KOPT-K1 (cell line): ENCODE measurements around the gene TAB2.

Experiments
- H3K27ac ChIP-seq: fragments of 200-600 bp; sonication (generic); 2 replicates; pipeline ENCODE4 v1.5.1; 2016; ENCODE audit warnings: antibody characterized with exemption, mild to moderate bottlenecking, low read depth, low read length; ENCODE audit not compliant: poor library complexity, severe bottlenecking
- H3K36me3 ChIP-seq: fragments of 200-600 bp; sonication (generic); 2 replicates; pipeline ENCODE4 v1.5.1; 2017; ENCODE audit warnings: antibody characterized with exemption, mild to moderate bottlenecking, low read length, moderate library complexity; ENCODE audit not compliant: insufficient read depth
- H3K9me3 ChIP-seq: fragments of 200-600 bp; sonication (generic); 2 replicates; pipeline ENCODE4 v1.5.1; 2017; ENCODE audit warnings: antibody characterized with exemption, low read length, mild to moderate bottlenecking; ENCODE audit not compliant: insufficient read depth, poor library complexity, severe bottlenecking

Gene TAB2

GRCh38 chr6:149317644-149318571 lies at the start of gene TAB2:
TSS of gene TAB2 (plus strand) at chr6:149317712. CDS start at chr6:149369998, 52,286 bp downstream.
- Histone ChIP-seq H3K9me3 (no peaks in the 10 kb centered on the region), H3K36me3 (no peaks in the 10 kb centered on the region), H3K27ac (peak within 1 kb of the TSS; percentile 87)

DNA sequence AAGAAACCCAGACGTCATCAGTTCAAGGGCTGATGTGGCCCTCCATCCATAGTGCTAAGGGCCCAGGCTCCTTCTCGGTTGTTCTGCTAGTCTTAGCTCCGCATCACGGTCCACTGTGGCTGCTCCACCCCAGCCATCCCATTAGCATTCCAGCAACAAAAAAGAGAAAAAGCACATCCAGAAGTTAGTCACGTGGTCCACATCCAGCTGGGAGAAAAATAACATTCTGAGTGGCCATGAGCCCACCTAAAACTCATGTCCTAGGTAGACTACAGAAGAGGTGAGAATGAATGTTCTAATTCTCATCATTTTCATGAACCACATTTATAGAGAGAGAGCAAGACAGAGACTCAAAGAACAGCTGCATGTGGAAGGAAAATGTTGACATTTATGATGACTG lies 49.4 kb upstream of the TAB2 start:
- Histone ChIP-seq H3K27ac (no peak overlapping the region), H3K36me3 (no peaks in the 10 kb centered on the region), H3K9me3 (no peaks in the 10 kb centered on the region)

GRCh38 chr6:149268768-149269167 lies 48.7 kb upstream of the TAB2 start:
- H3K27ac ChIP-seq, result no peak overlapping the region
- H3K36me3 ChIP-seq, result no peaks in the 10 kb centered on the region
- no peaks in the 10 kb centered on the region for H3K9me3 ChIP-seq

GRCh38 chr6:149270616-149271015 lies 46.9 kb upstream of the TAB2 start:
- Histone ChIP-seq H3K27ac (no peak overlapping the region), H3K36me3 (no peaks in the 10 kb centered on the region)

DNA sequence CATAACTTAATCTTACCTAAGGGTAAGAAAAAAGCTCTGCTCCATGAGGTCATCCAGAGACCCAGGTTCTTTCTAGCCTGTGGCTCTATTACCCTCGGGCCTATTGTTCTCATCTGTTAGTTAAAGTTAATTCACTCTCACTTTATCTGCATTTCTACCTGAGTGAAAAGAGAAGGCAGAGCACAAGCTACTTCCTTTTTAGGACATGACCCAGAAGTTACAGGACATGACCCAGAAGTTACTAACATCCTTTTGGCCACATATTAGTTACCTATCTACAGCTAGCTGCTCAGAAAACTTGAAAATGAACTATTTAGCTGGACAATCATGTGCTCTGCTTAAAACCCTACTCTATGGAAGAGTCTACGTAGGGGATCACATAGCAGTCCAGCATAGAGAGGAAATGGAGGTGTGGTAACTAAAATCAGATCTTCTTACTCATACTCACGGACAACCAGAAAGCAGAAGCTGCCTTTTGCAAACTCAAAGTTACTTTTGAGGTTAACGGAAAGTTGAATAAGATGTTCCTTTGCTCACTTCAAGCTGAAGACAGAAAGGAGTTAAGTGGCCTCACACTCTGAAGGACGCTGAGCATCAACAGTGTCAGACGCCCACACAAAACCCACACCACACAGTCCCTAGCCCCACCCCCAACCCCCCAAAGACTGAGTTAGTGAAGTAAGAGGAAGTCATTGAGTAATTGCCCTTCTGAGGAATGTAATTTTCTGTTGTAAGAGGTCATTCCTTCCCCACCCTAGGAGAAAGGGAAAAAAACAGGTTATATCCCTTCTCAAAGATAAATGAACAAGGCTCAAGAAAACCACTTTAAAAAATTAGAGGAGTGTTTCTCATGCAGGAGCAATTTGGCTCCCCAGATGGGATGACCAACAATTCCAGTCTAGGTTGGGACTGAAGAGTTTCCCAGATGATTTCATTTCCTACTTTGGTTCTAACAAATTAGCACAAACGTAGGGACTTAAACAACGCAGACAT lies 45.9 kb upstream of the TAB2 start:
- H3K9me3 ChIP-seq, result no peaks in the 10 kb centered on the region
- H3K36me3 ChIP-seq, result no peaks in the 10 kb centered on the region
- H3K27ac ChIP-seq, result no peak overlapping the region

More at GRCh38 chr6:149270616-149271015, 46.9 kb upstream of the TAB2 start:
- no peaks in the 10 kb centered on the region for H3K9me3 ChIP-seq

- H3K27ac ChIP-seq, result no peak overlapping the region
- H3K9me3 ChIP-seq, result no peaks in the 10 kb centered on the region
- H3K36me3 ChIP-seq, result no peaks in the 10 kb centered on the region
These were observed 44.2 kb upstream of the TAB2 start for GRCh38 chr6:149273318-149273717.

GRCh38 chr6:149275621-149276020 lies 41.9 kb upstream of the TAB2 start:
- H3K27ac ChIP-seq, result no peak overlapping the region
- no peaks in the 10 kb centered on the region for H3K9me3 ChIP-seq
- H3K36me3 ChIP-seq, result no peaks in the 10 kb centered on the region

DNA sequence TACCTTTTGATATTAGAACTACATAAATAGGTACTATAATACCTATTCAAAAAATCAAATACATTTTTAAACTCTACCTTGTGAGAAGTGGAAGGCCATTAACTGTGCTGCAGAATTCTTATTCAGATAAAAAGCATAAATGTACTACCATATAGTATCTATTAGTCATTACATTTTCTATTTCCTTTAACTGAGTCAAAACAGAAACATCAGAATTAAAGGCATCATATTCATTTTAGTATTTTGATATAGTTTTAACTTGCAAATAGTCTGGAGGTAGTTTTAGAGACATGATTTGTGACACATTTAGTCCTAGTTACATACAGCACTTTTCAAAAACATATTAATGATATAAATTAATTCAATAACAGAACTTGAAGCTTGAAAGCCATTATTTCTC lies 39.9 kb upstream of the TAB2 start:
- Histone ChIP-seq H3K27ac (no peak overlapping the region), H3K36me3 (no peaks in the 10 kb centered on the region), H3K9me3 (no peaks in the 10 kb centered on the region)

GRCh38 chr6:149278997-149279396 lies 38.5 kb upstream of the TAB2 start:
- no peak overlapping the region for H3K27ac ChIP-seq
- H3K9me3 ChIP-seq, result no peaks in the 10 kb centered on the region
- H3K36me3 ChIP-seq, result no peaks in the 10 kb centered on the region

DNA sequence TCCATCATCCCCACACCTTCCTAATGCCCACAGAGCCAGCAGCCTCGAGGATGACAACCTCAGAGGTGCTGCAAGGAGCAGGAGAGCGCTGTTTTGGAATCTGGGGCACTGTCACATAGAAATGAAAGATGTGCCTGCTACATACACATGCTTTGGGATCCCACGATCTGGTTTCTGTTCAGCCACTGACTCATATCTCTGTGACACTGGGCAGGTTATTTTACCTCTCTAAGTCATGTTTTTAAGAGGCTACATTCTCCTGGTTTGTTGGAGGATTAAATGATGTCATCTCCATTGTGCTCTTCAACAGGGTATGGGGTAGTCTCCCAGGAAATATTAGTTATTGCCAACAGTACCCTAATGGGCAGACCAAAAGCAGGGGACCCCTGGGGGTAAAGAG lies 32.6 kb upstream of the TAB2 start:
- Histone ChIP-seq H3K27ac (no peak overlapping the region), H3K9me3 (no peaks in the 10 kb centered on the region), H3K36me3 (no peaks in the 10 kb centered on the region)

DNA sequence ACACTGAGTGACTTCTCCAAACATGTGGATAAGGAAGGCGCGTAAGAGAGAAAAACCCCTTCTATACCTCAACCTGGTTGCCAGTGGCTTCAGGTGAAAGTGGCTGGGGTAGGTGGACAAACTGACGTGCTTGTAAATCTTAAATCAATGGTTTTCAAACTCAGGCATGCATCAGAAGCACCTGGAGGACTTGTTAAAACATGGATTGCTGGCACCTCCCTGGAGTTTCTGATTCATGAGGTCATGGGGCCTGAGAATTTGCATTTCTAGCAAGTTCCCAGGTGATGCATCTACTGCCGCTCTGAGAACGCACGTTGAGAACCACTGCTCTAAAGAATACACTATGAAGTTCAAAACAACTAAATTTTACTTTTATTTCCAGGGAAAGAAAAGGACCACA lies 31.9 kb upstream of the TAB2 start:
- Histone ChIP-seq H3K27ac (no peak overlapping the region), H3K9me3 (no peaks in the 10 kb centered on the region), H3K36me3 (no peaks in the 10 kb centered on the region)

DNA sequence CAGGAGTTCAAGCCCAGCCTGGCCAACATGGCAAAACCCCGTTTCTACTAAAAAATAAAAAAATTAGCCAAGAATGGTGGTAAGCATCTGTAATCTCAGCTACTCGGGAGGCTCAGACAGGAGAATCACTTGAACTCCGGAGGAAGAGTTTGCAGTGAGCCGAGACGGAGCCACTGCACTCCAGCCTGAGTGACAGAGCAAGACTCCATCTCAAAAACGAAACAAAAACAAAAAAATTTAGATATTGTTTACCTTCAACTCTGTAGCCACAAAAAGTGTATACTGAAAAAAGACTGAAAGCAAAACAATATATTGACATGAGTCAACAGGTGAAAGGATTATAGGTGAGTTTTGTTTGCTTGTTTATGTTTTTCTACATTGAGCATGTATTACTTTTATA lies 30.6 kb upstream of the TAB2 start:
- Histone ChIP-seq H3K36me3 (no peaks in the 10 kb centered on the region), H3K27ac (no peak overlapping the region), H3K9me3 (no peaks in the 10 kb centered on the region)

GRCh38 chr6:149289192-149289781 lies 28.2 kb upstream of the TAB2 start:
- Histone ChIP-seq H3K36me3 (no peaks in the 10 kb centered on the region), H3K27ac (no peak overlapping the region), H3K9me3 (no peaks in the 10 kb centered on the region)

- Histone ChIP-seq H3K27ac (no peak overlapping the region), H3K9me3 (no peaks in the 10 kb centered on the region)
These were observed 27.5 kb upstream of the TAB2 start for GRCh38 chr6:149289966-149290365.

DNA sequence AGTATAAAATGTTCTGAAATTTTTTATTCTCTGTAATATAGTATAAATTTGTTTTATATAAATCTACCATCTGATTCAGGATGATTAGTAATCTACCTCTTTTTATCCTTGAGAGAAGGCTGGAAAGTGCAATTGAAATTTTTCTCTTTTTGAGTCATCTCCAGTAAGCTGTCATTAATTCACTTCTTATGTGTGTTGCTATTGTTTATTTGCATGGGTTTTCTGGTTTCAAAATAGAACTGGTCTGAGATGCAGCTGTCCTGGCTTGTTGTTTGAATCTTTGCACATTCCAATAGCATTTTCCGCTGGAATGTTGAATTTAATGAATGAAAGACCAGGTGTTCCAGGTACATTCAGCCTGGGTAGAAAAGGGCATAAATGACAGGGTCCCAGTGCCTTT lies 24.3 kb upstream of the TAB2 start:
- H3K9me3 ChIP-seq, result no peaks in the 10 kb centered on the region
- H3K36me3 ChIP-seq, result no peaks in the 10 kb centered on the region
- H3K27ac ChIP-seq, result no peak overlapping the region

More at GRCh38 chr6:149289966-149290365, 27.5 kb upstream of the TAB2 start:
- H3K36me3 ChIP-seq, result no peaks in the 10 kb centered on the region
